ENCODE results near the gene MAL.

Gene MAL

GRCh38 chr2:95008996-95009395, 16.5 kb upstream of the MAL start:
- no peak for DNase-seq (ENCODE audit: low read depth)
- TF ChIP-seq, protein P1, sequence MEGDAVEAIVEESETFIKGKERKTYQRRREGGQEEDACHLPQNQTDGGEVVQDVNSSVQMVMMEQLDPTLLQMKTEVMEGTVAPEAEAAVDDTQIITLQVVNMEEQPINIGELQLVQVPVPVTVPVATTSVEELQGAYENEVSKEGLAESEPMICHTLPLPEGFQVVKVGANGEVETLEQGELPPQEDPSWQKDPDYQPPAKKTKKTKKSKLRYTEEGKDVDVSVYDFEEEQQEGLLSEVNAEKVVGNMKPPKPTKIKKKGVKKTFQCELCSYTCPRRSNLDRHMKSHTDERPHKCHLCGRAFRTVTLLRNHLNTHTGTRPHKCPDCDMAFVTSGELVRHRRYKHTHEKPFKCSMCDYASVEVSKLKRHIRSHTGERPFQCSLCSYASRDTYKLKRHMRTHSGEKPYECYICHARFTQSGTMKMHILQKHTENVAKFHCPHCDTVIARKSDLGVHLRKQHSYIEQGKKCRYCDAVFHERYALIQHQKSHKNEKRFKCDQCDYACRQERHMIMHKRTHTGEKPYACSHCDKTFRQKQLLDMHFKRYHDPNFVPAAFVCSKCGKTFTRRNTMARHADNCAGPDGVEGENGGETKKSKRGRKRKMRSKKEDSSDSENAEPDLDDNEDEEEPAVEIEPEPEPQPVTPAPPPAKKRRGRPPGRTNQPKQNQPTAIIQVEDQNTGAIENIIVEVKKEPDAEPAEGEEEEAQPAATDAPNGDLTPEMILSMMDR (IDR thresholded peaks at IDR 0.05; ENCODE audit: control insufficient read depth, extremely low read depth, insufficient read depth): no peak
- no peak overlapping the region for H3K4me3 ChIP-seq (ENCODE audit: low read depth, low read length)

GRCh38 chr2:95009412-95009811, 16.1 kb upstream of the MAL start:
- no peak overlapping the region for H3K4me3 ChIP-seq (ENCODE audit: low read depth, low read length)
- no peak for DNase-seq (ENCODE audit: low read depth)
- TF ChIP-seq, protein P1 (IDR thresholded peaks at IDR 0.05; ENCODE audit: control insufficient read depth, extremely low read depth, insufficient read depth): no peak

DNA sequence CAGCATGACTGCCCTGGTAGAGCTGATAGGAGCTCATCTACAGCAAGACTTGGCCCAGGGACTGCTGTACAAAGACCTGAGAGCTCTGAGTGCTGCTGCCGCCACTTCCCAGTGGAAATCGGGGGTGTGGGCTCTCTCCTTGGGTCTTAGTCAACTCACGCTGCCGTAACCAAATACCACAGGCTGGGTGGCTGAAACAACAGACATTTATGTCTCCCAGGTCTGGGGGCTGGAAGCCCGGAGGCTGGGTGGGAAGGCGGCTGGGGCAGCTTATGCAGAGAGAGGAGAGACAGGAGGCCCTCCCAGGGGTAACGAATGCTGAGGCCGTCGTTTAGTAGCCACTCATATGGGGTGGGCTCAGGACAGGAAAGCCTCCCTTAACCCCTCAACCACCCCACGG, 15.4 kb upstream of the MAL start:
- TF ChIP-seq, protein P1 (IDR thresholded peaks at IDR 0.05; ENCODE audit: control insufficient read depth, extremely low read depth, insufficient read depth): no peak
- DNase-seq (ENCODE audit: low read depth): no peak
- H3K4me3 ChIP-seq (ENCODE audit: low read depth, low read length): no peak overlapping the region

DNA sequence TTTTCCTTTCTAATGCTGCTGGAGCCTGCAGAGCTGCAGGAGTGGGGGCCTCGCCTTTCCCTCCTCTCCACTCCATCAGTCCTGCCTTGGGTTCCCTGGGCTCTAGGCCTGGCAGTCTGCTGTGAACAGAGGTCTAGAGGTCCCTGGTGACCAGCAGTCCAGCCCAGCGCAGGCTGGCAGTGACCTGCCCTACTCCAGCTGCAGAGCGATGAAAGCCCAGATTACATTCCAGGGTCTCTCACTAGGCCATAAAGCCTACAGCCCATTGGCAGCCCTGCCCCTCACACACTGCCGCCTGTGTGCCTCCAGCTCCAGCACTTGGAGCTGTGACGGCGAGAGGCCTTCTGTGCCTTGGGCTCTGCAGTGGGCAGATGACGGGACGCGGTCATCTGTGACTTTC, 14.8 kb upstream of the MAL start:
- DNase-seq (ENCODE audit: low read depth): no peak
- no peak overlapping the region for H3K4me3 ChIP-seq (ENCODE audit: low read depth, low read length)
- TF ChIP-seq, protein P1 (IDR thresholded peaks at IDR 0.05; ENCODE audit: control insufficient read depth, extremely low read depth, insufficient read depth): no peak

- H3K4me3 ChIP-seq (ENCODE audit: low read depth, low read length): no peak overlapping the region
- TF ChIP-seq, protein P1 (IDR thresholded peaks at IDR 0.05; ENCODE audit: control insufficient read depth, extremely low read depth, insufficient read depth): no peak
- DNase-seq (ENCODE audit: low read depth): no peak
These were observed 12.5 kb upstream of the MAL start for GRCh38 chr2:95012881-95013550.

GRCh38 chr2:95013726-95014125, 11.8 kb upstream of the MAL start:
- no peak for DNase-seq (ENCODE audit: low read depth)
- no peak overlapping the region for H3K4me3 ChIP-seq (ENCODE audit: low read depth, low read length)
- TF ChIP-seq, protein P1 (IDR thresholded peaks at IDR 0.05; ENCODE audit: control insufficient read depth, extremely low read depth, insufficient read depth): no peak

GRCh38 chr2:95014126-95014708, 11.3 kb upstream of the MAL start:
- no peak for DNase-seq (ENCODE audit: low read depth)
- TF ChIP-seq, protein P1 (IDR thresholded peaks at IDR 0.05; ENCODE audit: control insufficient read depth, extremely low read depth, insufficient read depth): no peak

More at GRCh38 chr2:95014126-95014708, 11.3 kb upstream of the MAL start:
- no peak overlapping the region for H3K4me3 ChIP-seq (ENCODE audit: low read depth, low read length)
